Measurements from ENCODE around the gene LYG1.
"Not testable (repeated sequence)": the region's sequence is repeated elsewhere in the genome, so short reads cannot be mapped to it uniquely, and the experiment has no call there.

DNA sequence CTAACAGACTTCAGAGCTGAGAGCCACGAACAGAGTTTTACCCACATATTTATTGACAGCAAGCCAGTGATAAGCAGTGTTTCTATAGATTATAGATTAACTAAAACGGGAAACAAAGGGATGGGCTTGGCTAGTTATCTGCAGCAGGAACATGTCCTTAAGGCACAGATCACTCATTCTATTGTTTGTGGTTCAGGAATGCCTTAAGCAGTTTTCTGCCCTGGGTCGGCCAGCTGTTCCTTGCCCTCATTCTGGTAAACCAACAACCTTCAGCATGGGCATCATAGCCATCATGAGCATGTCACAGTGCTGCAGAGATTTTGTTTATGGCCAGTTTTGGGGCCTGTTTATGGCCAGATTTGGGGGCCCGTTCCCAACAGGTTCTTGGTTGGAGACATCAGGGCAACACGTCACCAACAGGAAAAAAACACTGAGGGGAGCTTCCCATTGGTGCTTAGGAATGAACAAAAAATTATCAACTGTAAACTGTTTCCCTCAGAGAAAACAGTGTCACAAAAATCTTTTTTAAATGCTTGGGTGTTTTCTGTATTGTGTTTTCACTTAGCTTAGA, 22.7 kb downstream of the LYG1 start:
- TF ChIP-seq, protein P1, sequence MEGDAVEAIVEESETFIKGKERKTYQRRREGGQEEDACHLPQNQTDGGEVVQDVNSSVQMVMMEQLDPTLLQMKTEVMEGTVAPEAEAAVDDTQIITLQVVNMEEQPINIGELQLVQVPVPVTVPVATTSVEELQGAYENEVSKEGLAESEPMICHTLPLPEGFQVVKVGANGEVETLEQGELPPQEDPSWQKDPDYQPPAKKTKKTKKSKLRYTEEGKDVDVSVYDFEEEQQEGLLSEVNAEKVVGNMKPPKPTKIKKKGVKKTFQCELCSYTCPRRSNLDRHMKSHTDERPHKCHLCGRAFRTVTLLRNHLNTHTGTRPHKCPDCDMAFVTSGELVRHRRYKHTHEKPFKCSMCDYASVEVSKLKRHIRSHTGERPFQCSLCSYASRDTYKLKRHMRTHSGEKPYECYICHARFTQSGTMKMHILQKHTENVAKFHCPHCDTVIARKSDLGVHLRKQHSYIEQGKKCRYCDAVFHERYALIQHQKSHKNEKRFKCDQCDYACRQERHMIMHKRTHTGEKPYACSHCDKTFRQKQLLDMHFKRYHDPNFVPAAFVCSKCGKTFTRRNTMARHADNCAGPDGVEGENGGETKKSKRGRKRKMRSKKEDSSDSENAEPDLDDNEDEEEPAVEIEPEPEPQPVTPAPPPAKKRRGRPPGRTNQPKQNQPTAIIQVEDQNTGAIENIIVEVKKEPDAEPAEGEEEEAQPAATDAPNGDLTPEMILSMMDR (IDR thresholded peaks at IDR 0.05) = not testable (repeated sequence)
- TF ChIP-seq EP300, POLR2A, POLR2AphosphoS5 (IDR thresholded peaks at IDR 0.05): not testable (repeated sequence)

All from upper lobe of left lung (tissue), 4 donors.